GM12878 (cell line): ENCODE measurements around the gene REST. TPM values are rescaled to one million over a fixed set of nuclear protein-coding genes. Genes with fewer than 3 reads are reported as not detected.

Experiments
- ATAC-seq: fragments of 200-7000 bp; cut with Tn5 transposase; 3 replicates; pipeline ENCODE4 v1.9.1; 2020; ENCODE audit warnings: mild to moderate bottlenecking, moderate library complexity
- BruUV-seq: library from RNA; stranded (reverse); fragments of 400-500 nt; replicated peaks from 2 replicates; lab custom pipeline; 2021; lab: Mats Ljungman, UMichigan
- CTCF ChIA-PET: fragments of 300-600 bp; sonication (Branson Sonifier 250); formaldehyde crosslinking; extraction: SDS; loops from one replicate; lab custom pipeline; 2021; ENCODE audit warnings: inconsistent platforms; lab: Yijun Ruan, JAX
- POLR2A ChIA-PET: fragments of 350-600 bp; formaldehyde crosslinking; extraction: SDS; loops from one replicate; lab custom pipeline; 2021; ENCODE audit warnings: inconsistent platforms; lab: Charles Lee
- RAD21 ChIA-PET: fragments of 300-600 bp; sonication (Branson Sonifier 250); formaldehyde crosslinking; loops from one replicate; lab custom pipeline; 2023; ENCODE audit warnings: antibody characterized with exemption; ENCODE audit not compliant: unreplicated experiment; lab: Charles Lee
- SMC1A ChIA-PET: fragments of 300-600 bp; sonication (Branson Sonifier 250); formaldehyde crosslinking; loops from one replicate; lab custom pipeline; 2023; ENCODE audit not compliant: unreplicated experiment, uncharacterized antibody; lab: Charles Lee
- DNase-seq: peaks from one replicate; pipeline ENCODE4 v3.0.0-alpha.2; 2011; ENCODE audit warnings: low read depth, low spot score
- FAIRE-seq: peaks from 3 replicates; lab custom pipeline; 2011; peaks lifted over from hg19 to GRCh38; lab: Jason Lieb, UNC
- H2AFZ ChIP-seq: 2 replicates; pipeline ENCODE4 v1.6.0; 2011; ENCODE audit warnings: low read depth, low read length, control low read depth; ENCODE audit not compliant: control insufficient read depth
- H3K27ac ChIP-seq: 2 replicates; pipeline ENCODE4 v1.5.1; 2011; ENCODE audit warnings: control low read depth; ENCODE audit not compliant: control insufficient read depth, insufficient read depth
- H3K27me3 ChIP-seq, 2 experiments: replicated peaks in 1 of 2; 2 replicates each; pipeline versions ENCODE4 v1.6.0 to v1.6.1; 2011; ENCODE audit warnings: low read length in 1 of 2; ENCODE audit not compliant: control insufficient read depth in 2 of 2, insufficient read depth in 2 of 2
- H3K36me3 ChIP-seq, 2 experiments: 2 replicates each; pipeline ENCODE4 v1.5.1; 2011; ENCODE audit warnings: low read length in 1 of 2; ENCODE audit not compliant: control insufficient read depth in 2 of 2, insufficient read depth in 2 of 2
- H3K4me1 ChIP-seq: 2 replicates; pipeline ENCODE4 v1.6.1; 2011; ENCODE audit warnings: mild to moderate bottlenecking, low read length, moderate library complexity, mixed read lengths; ENCODE audit not compliant: control insufficient read depth, insufficient read depth
- H3K4me2 ChIP-seq: 2 replicates; pipeline ENCODE4 v1.6.0; 2011; ENCODE audit warnings: control low read depth; ENCODE audit not compliant: control insufficient read depth, insufficient read depth
- H3K4me3 ChIP-seq: fragments of 200-600 bp; sonication (generic); 2 replicates; pipeline ENCODE4 v1.5.1; 2016
- H3K79me2 ChIP-seq: 2 replicates; pipeline ENCODE4 v1.6.0; 2011; ENCODE audit warnings: low read length; ENCODE audit not compliant: control insufficient read depth, insufficient read depth
- H3K9ac ChIP-seq: 2 replicates; pipeline ENCODE4 v1.8.0; 2011; ENCODE audit warnings: low read length, control low read depth, mixed read lengths; ENCODE audit not compliant: control insufficient read depth, insufficient read depth
- H3K9me3 ChIP-seq: replicated peaks from 3 replicates; pipeline ENCODE4 v1.5.1; 2011; ENCODE audit warnings: mild to moderate bottlenecking, low read length; ENCODE audit not compliant: control insufficient read depth, insufficient read depth
- H4K20me1 ChIP-seq: 2 replicates; pipeline ENCODE4 v1.6.0; 2011; ENCODE audit not compliant: control insufficient read depth, insufficient read depth
- ATF7 ChIP-seq: fragments of 450-650 bp; IDR thresholded peaks from 2 replicates; pipeline ENCODE4 v1.6.1; 2016; ENCODE audit warnings: low read depth, mild to moderate bottlenecking
- CBX3 ChIP-seq: fragments of 200-600 bp; sonication (generic); IDR thresholded peaks from 2 replicates; pipeline ENCODE4 v1.6.1; 2016; ENCODE audit warnings: low read depth, borderline replicate concordance
- EP300 ChIP-seq, 2 experiments: fragments of 150-350 bp in 1 of 2; IDR thresholded peaks; 2 replicates each; pipeline ENCODE4 v1.6.1; 2011 to 2012; ENCODE audit warnings: low read depth in 2 of 2, low read length in 2 of 2, borderline replicate concordance in 1 of 2, improper control_type of control experiment in 1 of 2, inconsistent platforms in 1 of 2; ENCODE audit not compliant: control insufficient read depth in 1 of 2
- IRF5 ChIP-seq: fragments of 450-650 bp; IDR thresholded peaks from 2 replicates; pipeline ENCODE4 v1.6.1; 2017; ENCODE audit warnings: borderline replicate concordance
- KAT2A ChIP-seq: conservative IDR thresholded peaks from 2 replicates; pipeline ENCODE4 v1.6.1; 2011; ENCODE audit warnings: low read depth, low read length; ENCODE audit not compliant: control insufficient read depth
- KDM1A ChIP-seq: fragments of 200-600 bp; sonication (generic); IDR thresholded peaks from 2 replicates; pipeline ENCODE4 v1.6.1; 2016; ENCODE audit warnings: borderline replicate concordance
- MYC ChIP-seq: IDR thresholded peaks from 2 replicates; pipeline ENCODE4 v1.6.1; 2011; ENCODE audit warnings: mild to moderate bottlenecking, low read length, moderate library complexity, inconsistent platforms; ENCODE audit not compliant: insufficient read depth, insufficient replicate concordance, insufficient read length, severe bottlenecking
- NFIC ChIP-seq: IDR thresholded peaks from 2 replicates; pipeline ENCODE4 v1.6.1; 2012; ENCODE audit warnings: low read depth, mild to moderate bottlenecking, inconsistent platforms, low read length, moderate library complexity
- SP1 ChIP-seq: IDR thresholded peaks from one replicate; pipeline ENCODE4 v1.6.1; 2011; ENCODE audit warnings: low read depth, low read length
- SREBF2 ChIP-seq: IDR thresholded peaks from 2 replicates; pipeline ENCODE4 v1.6.1; 2012; ENCODE audit warnings: mild to moderate bottlenecking, low read length
- TCF3 ChIP-seq: IDR thresholded peaks from 2 replicates; pipeline ENCODE4 v1.6.1; 2012; ENCODE audit warnings: low read depth, mild to moderate bottlenecking, low read length, borderline replicate concordance; ENCODE audit not compliant: insufficient read depth
- WRNIP1 ChIP-seq: IDR thresholded peaks from 2 replicates; pipeline ENCODE4 v1.6.1; 2011; ENCODE audit warnings: low read depth, low read length, improper control_type of control experiment, borderline replicate concordance
- ZNF217 ChIP-seq: fragments of 450-650 bp; IDR thresholded peaks from 2 replicates; pipeline ENCODE4 v1.6.1; 2017; ENCODE audit warnings: antibody characterized with exemption, mild to moderate bottlenecking
- WGBS: methylation state at CpG from one replicate; pipeline ENCODE4 v1.1.6; 2016; ENCODE audit warnings: low lambda C conversion rate; ENCODE audit not compliant: insufficient replicate concordance, insufficient coverage; ENCODE audit errors: missing lambda C conversion rate; 5-methylcytosine and 5-hydroxymethylcytosine counted together
- in situ Hi-C: fragments of 300-500 bp; cut with MboI; formaldehyde crosslinking; loops from 9 replicates; pipeline ENCODE4 v1.14.3; 2018; ENCODE audit warnings: mixed read lengths
- intact Hi-C: fragments of 100-400 bp; cut with micrococcal nuclease; formaldehyde crosslinking; loops from one replicate; pipeline ENCODE4 v1.14.2; 2022; ENCODE audit not compliant: unreplicated experiment
- polyA plus RNA-seq, 11 experiments: library from polyadenylated mRNA; depleted of rRNA in 4 of 11; unstranded in 6 of 11; stranded (reverse) in 5 of 11; fragments of >200 nt; fragmentation: Nextera tagmentation in 4 of 11; fragmentation: Illumina TruSeq in 1 of 11; extraction: Ambion mirVana in 4 of 11; extraction: Trizol in 1 of 11; gene quantifications; 1 replicate in 1 of 11; 2 replicates in 10 of 11; pipeline versions ENCODE4 v1.2.1 to v1.2.3, GENCODE V29; 2011 to 2016; ENCODE audit warnings: inconsistent platforms in 2 of 11, missing spikeins in 2 of 11, low read depth in 1 of 11
- total RNA-seq, 4 experiments: library from RNA; depleted of rRNA in 3 of 4; stranded (reverse); fragments of >200 nt in 3 of 4; fragmentation: Illumina TruSeq in 1 of 4; extraction: Trizol in 1 of 4; gene quantifications; 2 replicates each; pipeline versions ENCODE4 v1.2.1 to v1.2.3, GENCODE V29; 2013 to 2021
- TF ChIP-seq, protein P1 (sequence below): fragments of 450-650 bp; IDR thresholded peaks from 2 replicates; pipeline ENCODE4 v1.6.1; 2017; ENCODE audit warnings: antibody characterized with exemption, mild to moderate bottlenecking, moderate library complexity
- TF ChIP-seq, protein P2 (sequence below): fragments of 450-650 bp; formaldehyde crosslinking; IDR thresholded peaks from 2 replicates; pipeline ENCODE4 v1.4.0; 2020; ENCODE audit warnings: mild to moderate bottlenecking, moderate library complexity

Gene REST
- total and polyA plus RNA-seq, 10 of the 15 experiments (the other 5 are each of a cell fraction or from before 2014, with no cell fraction given): 3.7 to 36.3 (median 20.4) TPM

DNA sequence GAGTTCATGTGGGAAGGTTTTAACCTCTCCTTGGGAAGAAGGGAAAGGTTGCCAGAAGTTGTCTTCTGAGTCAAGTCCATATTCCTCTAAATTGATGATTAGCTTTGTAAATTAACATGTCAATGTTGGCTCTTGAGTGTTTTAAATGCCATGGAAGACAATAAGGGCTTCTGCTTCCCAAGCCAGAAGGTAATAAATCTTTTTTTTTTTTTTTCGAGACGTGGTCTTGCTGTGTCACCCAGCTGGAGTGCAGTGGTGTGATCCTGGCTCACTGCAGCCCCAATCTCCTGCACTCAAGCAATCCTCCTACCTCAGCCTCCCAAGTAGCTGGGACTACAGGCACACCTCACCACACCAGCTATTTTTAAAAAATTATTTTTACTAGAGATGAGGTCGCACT is 5.0 kb upstream of the REST start:
- DNase-seq: no peak

More for the DNA sequence above, 5.0 kb upstream of the REST start:
- Histone ChIP-seq H3K4me1 (peaks cover 3% of the 10 kb centered on the region; the same call in 1 of the 2 replicates), H3K9me3 (no peaks in the 10 kb centered on the region), H3K36me3 (no peaks in the 10 kb centered on the region), H3K79me2 (no peaks in the 10 kb centered on the region)
- intact Hi-C loops: no loop called here
- in situ Hi-C loops: no loop called here
- RAD21 ChIA-PET: interaction anchor here (0.7 kb wide), 1 partner anchor 243 kb away, joined by 3 read pairs; no protein-coding TSS in a partner anchor
- TF ChIP-seq SREBF2 (no peak), IRF5 (no peak), TCF3 (no peak), EP300 (IDR thresholded peaks at IDR 0.05; ENCODE audit: borderline replicate concordance in 1 of 2, control insufficient read depth in 1 of 2, low read depth in 2 of 2, low read length in 2 of 2) (no peak), KAT2A (no peak), KDM1A (no peak), CBX3 (no peak), NFIC (no peak), ZNF217 (no peak), ATF7 (no peak), WRNIP1 (no peak), MYC (no peak), SP1 (no peak)
- TF ChIP-seq, protein P1, sequence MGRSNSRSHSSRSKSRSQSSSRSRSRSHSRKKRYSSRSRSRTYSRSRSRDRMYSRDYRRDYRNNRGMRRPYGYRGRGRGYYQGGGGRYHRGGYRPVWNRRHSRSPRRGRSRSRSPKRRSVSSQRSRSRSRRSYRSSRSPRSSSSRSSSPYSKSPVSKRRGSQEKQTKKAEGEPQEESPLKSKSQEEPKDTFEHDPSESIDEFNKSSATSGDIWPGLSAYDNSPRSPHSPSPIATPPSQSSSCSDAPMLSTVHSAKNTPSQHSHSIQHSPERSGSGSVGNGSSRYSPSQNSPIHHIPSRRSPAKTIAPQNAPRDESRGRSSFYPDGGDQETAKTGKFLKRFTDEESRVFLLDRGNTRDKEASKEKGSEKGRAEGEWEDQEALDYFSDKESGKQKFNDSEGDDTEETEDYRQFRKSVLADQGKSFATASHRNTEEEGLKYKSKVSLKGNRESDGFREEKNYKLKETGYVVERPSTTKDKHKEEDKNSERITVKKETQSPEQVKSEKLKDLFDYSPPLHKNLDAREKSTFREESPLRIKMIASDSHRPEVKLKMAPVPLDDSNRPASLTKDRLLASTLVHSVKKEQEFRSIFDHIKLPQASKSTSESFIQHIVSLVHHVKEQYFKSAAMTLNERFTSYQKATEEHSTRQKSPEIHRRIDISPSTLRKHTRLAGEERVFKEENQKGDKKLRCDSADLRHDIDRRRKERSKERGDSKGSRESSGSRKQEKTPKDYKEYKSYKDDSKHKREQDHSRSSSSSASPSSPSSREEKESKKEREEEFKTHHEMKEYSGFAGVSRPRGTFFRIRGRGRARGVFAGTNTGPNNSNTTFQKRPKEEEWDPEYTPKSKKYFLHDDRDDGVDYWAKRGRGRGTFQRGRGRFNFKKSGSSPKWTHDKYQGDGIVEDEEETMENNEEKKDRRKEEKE: no peak
- TF ChIP-seq, protein P2, sequence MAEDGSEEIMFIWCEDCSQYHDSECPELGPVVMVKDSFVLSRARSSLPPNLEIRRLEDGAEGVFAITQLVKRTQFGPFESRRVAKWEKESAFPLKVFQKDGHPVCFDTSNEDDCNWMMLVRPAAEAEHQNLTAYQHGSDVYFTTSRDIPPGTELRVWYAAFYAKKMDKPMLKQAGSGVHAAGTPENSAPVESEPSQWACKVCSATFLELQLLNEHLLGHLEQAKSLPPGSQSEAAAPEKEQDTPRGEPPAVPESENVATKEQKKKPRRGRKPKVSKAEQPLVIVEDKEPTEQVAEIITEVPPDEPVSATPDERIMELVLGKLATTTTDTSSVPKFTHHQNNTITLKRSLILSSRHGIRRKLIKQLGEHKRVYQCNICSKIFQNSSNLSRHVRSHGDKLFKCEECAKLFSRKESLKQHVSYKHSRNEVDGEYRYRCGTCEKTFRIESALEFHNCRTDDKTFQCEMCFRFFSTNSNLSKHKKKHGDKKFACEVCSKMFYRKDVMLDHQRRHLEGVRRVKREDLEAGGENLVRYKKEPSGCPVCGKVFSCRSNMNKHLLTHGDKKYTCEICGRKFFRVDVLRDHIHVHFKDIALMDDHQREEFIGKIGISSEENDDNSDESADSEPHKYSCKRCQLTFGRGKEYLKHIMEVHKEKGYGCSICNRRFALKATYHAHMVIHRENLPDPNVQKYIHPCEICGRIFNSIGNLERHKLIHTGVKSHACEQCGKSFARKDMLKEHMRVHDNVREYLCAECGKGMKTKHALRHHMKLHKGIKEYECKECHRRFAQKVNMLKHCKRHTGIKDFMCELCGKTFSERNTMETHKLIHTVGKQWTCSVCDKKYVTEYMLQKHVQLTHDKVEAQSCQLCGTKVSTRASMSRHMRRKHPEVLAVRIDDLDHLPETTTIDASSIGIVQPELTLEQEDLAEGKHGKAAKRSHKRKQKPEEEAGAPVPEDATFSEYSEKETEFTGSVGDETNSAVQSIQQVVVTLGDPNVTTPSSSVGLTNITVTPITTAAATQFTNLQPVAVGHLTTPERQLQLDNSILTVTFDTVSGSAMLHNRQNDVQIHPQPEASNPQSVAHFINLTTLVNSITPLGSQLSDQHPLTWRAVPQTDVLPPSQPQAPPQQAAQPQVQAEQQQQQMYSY: no peak
- TF ChIP-seq, all 136 proteins: peak for 0
- Histone ChIP-seq H3K27ac (no peak overlapping the region), H3K27me3 (no peaks in the 10 kb centered on the region), H4K20me1 (no peaks in the 10 kb centered on the region), H3K9ac (no peak overlapping the region), H2AFZ (no peak overlapping the region), H3K4me2 (no peak overlapping the region), H3K4me3 (no peak overlapping the region)
- no peak for FAIRE-seq
- 35% methylated on average over 2 of the region's 3 CpGs for WGBS
- CTCF ChIA-PET: no interaction called here
- no peak for ATAC-seq
- BruUV-seq: no TSS peak
- SMC1A ChIA-PET: interaction anchor here (0.6 kb wide), 1 partner anchor 18 kb away, joined by 3 read pairs; no protein-coding TSS in a partner anchor
- POLR2A ChIA-PET: no interaction called here
